Measurements from ENCODE around the gene MISP3.

The MISP3 gene

GRCh38 chr19:14053032-14053431 lies 19.6 kb upstream of the MISP3 start:
- no peak for DNase-seq (ENCODE audit: low read depth in 4 of 4, low spot score in 1 of 4)

DNA sequence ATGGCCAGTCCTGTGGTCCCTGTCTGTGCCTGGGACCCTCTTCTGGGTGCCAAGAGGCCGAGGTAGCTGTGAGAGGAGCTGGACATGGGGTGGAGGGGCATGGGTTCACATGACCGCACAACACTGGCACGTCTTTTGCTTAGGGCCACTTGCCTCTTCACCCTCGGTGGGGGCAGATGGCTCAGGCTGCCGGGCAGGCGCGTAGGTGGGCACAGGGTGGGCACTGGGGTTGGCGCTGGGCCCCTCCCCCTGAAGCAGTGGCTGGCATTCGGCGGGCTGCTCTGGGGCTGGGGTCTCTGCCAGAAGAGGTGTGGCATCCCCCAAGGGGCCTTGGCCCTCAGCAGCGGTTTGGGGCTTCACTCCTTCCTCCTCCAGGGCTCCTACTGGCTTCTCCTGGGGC lies 19.1 kb upstream of the MISP3 start:
- DNase-seq (ENCODE audit: low read depth in 4 of 4, low spot score in 1 of 4): no peak

GRCh38 chr19:14054099-14054498 lies 18.5 kb upstream of the MISP3 start:
- no peak for DNase-seq (ENCODE audit: low read depth in 4 of 4, low spot score in 1 of 4)

DNA sequence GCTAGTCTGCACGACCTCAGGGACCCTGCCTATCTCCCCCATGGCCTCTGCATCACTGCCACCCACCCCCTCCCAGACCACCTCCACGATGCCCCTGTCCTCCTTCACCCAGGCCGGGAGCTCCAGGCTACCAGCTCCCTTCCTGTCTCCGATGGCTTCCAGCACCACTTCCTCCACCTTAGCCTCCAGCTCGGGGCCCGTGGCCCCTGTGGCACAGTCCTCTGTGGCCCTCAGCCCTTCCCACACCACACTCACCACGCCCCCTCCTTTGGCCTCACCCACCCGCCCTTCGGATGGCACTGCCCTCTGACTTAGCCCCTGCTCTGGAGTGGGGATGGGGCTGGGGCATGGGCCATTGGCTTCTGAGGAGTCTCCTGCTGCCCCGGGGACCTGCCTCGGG lies 17.9 kb upstream of the MISP3 start:
- DNase-seq (ENCODE audit: low read depth in 4 of 4, low spot score in 1 of 4): no peak

DNA sequence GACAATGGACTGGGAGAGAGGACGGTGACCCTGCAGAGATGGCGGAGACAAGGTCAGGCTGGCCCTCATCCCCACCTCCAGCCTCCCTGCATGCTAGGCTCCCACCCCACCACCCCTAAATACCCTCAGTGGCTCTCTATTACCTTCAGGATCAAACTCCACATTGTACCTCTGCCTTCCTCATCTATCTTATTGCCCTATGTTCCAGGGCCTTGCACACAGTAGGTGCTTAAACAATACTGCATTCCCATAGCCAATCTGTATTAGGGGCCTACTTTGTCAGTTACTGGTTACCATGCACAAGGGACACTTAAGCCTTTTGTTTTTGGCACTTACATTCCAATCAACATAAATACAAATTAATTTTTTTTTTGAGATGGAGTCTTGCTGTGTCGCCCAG lies 17.2 kb upstream of the MISP3 start:
- DNase-seq (ENCODE audit: low read depth in 4 of 4, low spot score in 1 of 4): no peak

DNA sequence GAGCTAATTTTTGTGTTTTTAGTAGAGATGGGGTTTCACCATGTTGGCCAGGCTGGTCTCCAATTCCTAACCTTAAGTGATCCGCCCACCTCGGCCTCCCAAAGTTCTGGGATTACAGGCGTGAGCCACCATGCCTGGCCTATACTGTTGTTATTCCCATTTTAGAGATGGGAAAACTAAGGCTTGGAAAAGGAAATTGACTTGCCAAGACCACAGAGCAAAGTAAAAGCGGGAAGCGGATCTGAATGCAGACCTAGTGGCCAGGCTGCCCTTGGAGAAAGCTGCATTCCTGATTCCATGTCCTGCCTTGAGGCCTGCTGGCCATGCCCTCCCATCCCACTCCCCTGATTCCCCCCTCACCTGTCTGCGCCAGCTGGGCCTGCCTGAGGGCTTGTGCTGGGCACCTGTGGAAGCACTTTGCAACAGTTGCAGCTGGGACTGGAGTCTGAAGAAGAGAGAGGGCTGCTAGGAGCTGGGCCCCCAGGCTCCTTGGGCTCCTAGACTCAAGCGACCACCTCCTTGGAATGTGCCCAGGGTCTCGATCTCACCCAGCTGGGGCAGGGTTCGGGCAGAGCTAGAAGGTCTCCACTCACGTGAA lies 16.4 kb upstream of the MISP3 start:
- no peak for DNase-seq (ENCODE audit: low read depth in 4 of 4, low spot score in 1 of 4)

DNA sequence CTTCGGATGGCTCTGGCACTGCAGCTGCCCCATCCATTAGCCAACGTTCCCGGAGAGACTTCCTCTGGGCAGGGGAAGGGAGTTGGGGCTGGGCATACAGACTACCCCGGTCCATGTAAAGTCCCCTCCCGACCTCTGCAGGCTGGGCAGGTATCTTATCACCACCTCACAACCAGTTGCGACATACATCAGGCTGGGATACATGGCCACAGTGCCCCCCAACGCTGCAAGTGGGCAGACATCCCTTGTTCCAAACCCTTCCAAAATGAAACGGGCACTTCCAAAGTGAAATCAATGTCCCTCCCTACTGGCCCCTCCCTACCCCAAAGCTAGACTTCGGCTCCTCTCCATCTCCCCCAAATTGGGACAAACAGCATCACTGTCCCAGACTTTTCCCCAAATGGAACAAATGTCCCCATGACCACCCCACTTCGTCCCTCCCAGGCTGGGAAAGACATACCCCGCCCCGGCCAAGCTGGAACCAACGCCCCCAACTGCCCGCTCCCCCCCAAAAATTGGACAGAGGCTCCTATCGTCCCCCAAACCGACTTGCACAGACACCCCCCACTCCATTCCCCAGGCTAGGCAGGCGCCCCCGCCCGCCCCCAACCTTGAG lies 15.7 kb upstream of the MISP3 start:
- no peak for DNase-seq (ENCODE audit: low read depth in 4 of 4, low spot score in 1 of 4)

DNA sequence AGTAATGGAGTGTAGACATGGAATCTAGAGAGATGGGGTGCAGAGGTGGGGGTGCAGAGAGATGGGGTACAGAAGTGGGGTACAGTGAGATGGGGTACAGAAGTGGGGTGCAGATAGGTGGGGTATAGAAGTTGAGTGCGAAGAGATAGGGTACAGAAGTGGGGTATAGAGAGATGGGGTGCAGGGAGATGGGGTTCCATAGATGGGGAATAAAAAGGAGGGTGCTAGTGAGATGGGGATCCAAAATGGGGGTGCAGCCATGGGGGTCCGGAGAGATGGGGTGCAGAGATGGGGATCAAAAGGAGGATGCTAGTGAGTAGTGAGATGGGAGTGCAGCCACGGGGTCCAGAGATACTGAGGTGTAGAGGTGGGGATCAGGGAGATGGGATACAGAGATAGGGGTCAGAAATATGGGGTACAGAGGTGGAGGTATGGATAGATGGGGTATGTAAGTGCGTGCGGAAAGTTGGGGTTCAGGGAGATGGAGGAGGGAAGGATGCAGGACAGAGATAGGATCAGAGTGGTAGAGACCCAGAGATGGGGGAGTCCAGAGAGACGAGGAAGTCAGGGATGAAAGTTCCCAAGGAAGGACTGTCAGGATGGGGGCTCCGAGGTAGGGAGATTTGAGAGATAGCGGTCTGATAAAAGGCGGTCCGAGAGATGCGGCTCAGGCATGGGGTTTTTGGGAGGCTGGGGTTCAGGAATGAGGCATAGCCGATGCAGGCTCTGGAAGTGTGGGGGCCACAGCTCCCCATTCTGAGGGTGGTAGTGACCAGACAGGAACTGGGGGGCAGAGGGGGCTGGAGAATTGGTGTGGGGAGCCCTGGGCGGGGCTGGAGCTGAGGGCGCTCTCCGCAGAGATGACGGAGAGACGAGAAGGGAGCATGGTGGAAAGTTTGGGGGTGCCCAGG lies 14.1 kb upstream of the MISP3 start:
- no peak for DNase-seq (ENCODE audit: low read depth in 4 of 4, low spot score in 1 of 4)

DNA sequence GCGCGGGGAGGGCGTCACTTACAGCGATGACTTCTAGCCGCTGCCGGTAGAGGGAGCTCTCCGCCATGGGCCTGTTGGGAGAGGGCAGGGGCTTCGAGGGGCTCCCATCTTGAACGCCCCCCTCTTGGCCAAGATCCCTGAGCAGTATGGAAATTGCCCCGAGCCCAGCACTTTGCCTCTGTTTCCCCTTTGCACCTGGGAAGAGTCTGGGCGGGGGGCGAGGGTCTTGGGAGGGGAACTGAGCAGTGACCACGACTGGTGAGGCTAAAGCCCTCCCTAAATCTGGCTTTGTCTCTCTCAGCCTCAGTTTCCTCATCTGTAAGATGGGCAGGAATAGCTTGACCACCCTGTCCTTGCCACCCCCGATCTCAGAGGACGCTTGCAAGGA lies 13.5 kb upstream of the MISP3 start:
- peak in 2 of 4 experiments; percentile 37 to 41 for DNase-seq (ENCODE audit: low read depth in 4 of 4, low spot score in 1 of 4)

GRCh38 chr19:14059652-14060155 lies 12.9 kb upstream of the MISP3 start:
- DNase-seq (ENCODE audit: low read depth in 4 of 4, low spot score in 1 of 4): no peak

GRCh38 chr19:14061081-14061749 lies 11.4 kb upstream of the MISP3 start:
- no peak for DNase-seq (ENCODE audit: low read depth in 4 of 4, low spot score in 1 of 4)

- DNase-seq (ENCODE audit: low read depth in 4 of 4, low spot score in 1 of 4): no peak
These were observed 10.6 kb upstream of the MISP3 start, which contains the start of gene PALM3 for GRCh38 chr19:14061751-14062557. Gene PALM3 (minus strand): TSS chr19:14062076. CDS start chr19:14061980, 96 bp downstream.

GRCh38 chr19:14062558-14062855 lies 10.1 kb upstream of the MISP3 start:
- DNase-seq (ENCODE audit: low read depth in 4 of 4, low spot score in 1 of 4): no peak

- no peak for DNase-seq (ENCODE audit: low read depth in 4 of 4, low spot score in 1 of 4)
These were observed 9.5 kb upstream of the MISP3 start for GRCh38 chr19:14063105-14063504.

DNA sequence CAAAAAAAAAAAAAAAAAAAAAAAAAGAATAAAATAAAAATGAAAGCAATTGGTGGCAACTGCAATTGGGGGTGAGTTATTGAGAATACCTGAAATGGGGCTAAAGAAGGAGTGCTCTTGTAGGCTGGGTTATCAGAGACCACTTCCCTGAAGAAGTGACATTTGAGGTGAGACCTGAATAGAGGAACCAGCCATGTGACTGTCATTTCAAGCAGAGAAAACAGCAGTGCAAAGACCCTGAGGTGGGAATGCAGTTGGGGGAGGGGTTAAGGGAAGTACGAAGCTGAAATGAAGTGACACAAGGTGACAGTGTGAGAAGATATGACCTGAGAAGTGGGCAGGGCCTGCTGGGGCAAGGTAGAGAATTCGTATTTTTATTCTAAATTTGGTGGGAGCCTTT lies 6.5 kb upstream of the MISP3 start:
- DNase-seq (ENCODE audit: low read depth in 4 of 4, low spot score in 1 of 4): no peak

GRCh38 chr19:14070268-14071050 lies 2.1 kb upstream of the MISP3 start:
- no peak for DNase-seq (ENCODE audit: low read depth in 4 of 4, low spot score in 1 of 4)

GRCh38 chr19:14073261-14073924 lies 807 bp downstream of the MISP3 start:
- peak; percentile 55 to 67 (median 60) for DNase-seq (ENCODE audit: low read depth in 4 of 4, low spot score in 1 of 4)

DNA sequence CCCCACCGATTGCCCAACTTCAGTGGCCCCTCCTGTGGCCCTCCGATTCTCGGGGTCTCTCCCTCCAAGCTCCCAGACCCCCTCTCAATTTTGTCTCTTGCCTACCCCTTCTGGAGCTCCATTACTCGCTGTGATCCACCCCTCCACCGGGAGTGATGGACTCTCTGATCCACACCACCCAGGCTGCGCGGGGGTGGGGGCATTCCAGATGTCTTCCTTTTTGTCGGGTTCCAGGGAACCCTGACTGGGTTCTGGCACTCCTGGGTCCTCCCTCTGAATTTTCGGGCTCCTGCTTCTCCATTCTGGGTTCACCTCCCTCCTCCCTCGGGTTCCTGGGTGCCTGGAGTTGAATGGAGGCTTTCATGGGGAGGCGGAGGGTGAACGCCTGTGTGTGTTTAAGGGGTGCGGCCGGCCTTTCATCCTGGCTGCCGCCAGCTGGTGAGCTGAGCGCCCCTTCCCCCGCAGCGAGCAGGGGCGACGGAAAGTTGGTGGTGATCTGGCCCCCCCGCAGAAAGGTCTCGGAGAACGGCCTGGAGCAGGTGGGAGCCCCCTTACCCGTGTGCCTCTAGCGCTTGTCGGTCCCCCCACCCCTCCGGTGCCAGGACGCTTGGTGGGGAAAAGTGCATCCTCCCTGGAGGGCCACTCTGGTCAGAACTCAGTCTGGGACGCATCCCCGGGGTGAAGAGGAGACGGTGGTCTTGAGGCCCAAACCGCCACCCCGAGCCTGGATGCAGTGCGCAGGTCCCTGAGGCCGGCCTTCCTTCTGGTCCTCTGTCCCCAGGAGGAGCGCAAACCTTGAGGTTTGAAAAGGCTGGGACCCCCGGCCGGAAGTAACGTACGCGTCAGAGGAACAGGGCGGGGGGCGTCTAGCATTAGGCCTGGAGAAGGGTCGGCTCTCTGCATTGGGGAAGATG lies 1.6 kb downstream of the MISP3 start:
- DNase-seq (ENCODE audit: low read depth in 4 of 4, low spot score in 1 of 4): no peak

All from stimulated activated CD4-positive, alpha-beta T cell treated with anti-CD3 and anti-CD28 coated beads, Interleukin-1b, Interleukin-23, amount 100 ng/mL, for 24 hours (primary cell).